Liver (tissue), 9 donors: Measurements from ENCODE around the gene NLGN1. TPM values are rescaled to one million over a fixed set of nuclear protein-coding genes. Genes with fewer than 3 reads are reported as not detected.

Experiments used
- DNase-seq: peaks from one replicate; pipeline ENCODE4 v3.0.0-alpha.2; 2017; ENCODE audit warnings: low spot score
- H3K27ac ChIP-seq, 2 donors: one replicate each; pipeline ENCODE4 v1.7.0; 2013; ENCODE audit warnings: inconsistent platforms in 2 of 2, low read length in 2 of 2, control low read depth in 1 of 2, low read depth in 1 of 2, mild to moderate bottlenecking in 1 of 2
- H3K27me3 ChIP-seq, 4 donors: one replicate each; pipeline versions ENCODE4 v1.6.1 to v1.7.0; 2013; ENCODE audit warnings: low read length in 3 of 4, inconsistent platforms in 1 of 4, mild to moderate bottlenecking in 1 of 4, moderate library complexity in 1 of 4; ENCODE audit not compliant: control insufficient read depth in 4 of 4, insufficient read depth in 4 of 4
- H3K36me3 ChIP-seq, 4 donors: one replicate each; pipeline versions ENCODE4 v1.6.1 to v1.7.0; 2013; ENCODE audit warnings: low read length in 3 of 4, mild to moderate bottlenecking in 3 of 4, low read depth in 1 of 4, moderate library complexity in 1 of 4; ENCODE audit not compliant: control insufficient read depth in 4 of 4, insufficient read depth in 3 of 4
- H3K4me1 ChIP-seq, 4 donors: one replicate each; pipeline versions ENCODE4 v1.6.1 to v1.7.0; 2013; ENCODE audit warnings: low read length in 3 of 4, mild to moderate bottlenecking in 3 of 4, moderate library complexity in 1 of 4; ENCODE audit not compliant: control insufficient read depth in 4 of 4, insufficient read depth in 4 of 4
- H3K4me3 ChIP-seq, 3 donors: one replicate each; pipeline versions ENCODE4 v1.6.1 to v1.7.0; 2013; ENCODE audit warnings: low read length in 3 of 3, control low read depth in 1 of 3, low read depth in 1 of 3, mild to moderate bottlenecking in 1 of 3
- H3K9ac ChIP-seq, 2 donors: one replicate each; pipeline ENCODE4 v1.7.0; 2013; ENCODE audit warnings: low read length in 2 of 2, mild to moderate bottlenecking in 2 of 2, moderate library complexity in 2 of 2, control low read depth in 1 of 2, low read depth in 1 of 2
- H3K9me3 ChIP-seq, 4 donors: one replicate each; pipeline versions ENCODE4 v1.6.1 to v1.7.0; 2013; ENCODE audit warnings: low read length in 3 of 4; ENCODE audit not compliant: control insufficient read depth in 4 of 4
- CTCF ChIP-seq: fragments of 150-350 bp; IDR thresholded peaks from 2 replicates; pipeline ENCODE4 v1.5.1; 2017; ENCODE audit warnings: improper control_type of control experiment, low read depth, low read length; ENCODE audit not compliant: missing input control
- EGR1 ChIP-seq, 2 donors: IDR thresholded peaks; 2 replicates each; pipeline ENCODE4 v1.6.1; 2016 to 2018; ENCODE audit warnings: antibody characterized with exemption in 2 of 2, low read depth in 2 of 2
- FOXA1 ChIP-seq: IDR thresholded peaks from 2 replicates; pipeline ENCODE4 v1.6.1; 2016; ENCODE audit warnings: antibody characterized with exemption
- FOXA2 ChIP-seq: IDR thresholded peaks from 2 replicates; pipeline ENCODE4 v1.6.1; 2016; ENCODE audit warnings: antibody characterized with exemption
- GABPA ChIP-seq, 2 donors: IDR thresholded peaks in 1 of 2; conservative IDR thresholded peaks in 1 of 2; 2 replicates each; pipeline ENCODE4 v1.6.1; 2016; ENCODE audit warnings: antibody characterized with exemption in 2 of 2, mild to moderate bottlenecking in 1 of 2, moderate library complexity in 1 of 2
- HNF4A ChIP-seq, 2 donors: conservative IDR thresholded peaks; 2 replicates each; pipeline ENCODE4 v1.6.1; 2016; ENCODE audit warnings: antibody characterized with exemption in 2 of 2, mild to moderate bottlenecking in 2 of 2
- HNF4G ChIP-seq: IDR thresholded peaks from 2 replicates; pipeline ENCODE4 v1.6.1; 2016; ENCODE audit warnings: antibody characterized with exemption
- MAX ChIP-seq: IDR thresholded peaks from 2 replicates; pipeline ENCODE4 v1.6.1; 2016; ENCODE audit warnings: antibody characterized with exemption
- NR2F2 ChIP-seq: IDR thresholded peaks from 2 replicates; pipeline ENCODE4 v1.6.1; 2016; ENCODE audit warnings: antibody characterized with exemption
- SP1 ChIP-seq: IDR thresholded peaks from 2 replicates; pipeline ENCODE4 v1.6.1; 2018; ENCODE audit warnings: antibody characterized with exemption, mild to moderate bottlenecking
- TAF1 ChIP-seq: conservative IDR thresholded peaks from 2 replicates; pipeline ENCODE4 v1.6.1; 2016; ENCODE audit warnings: antibody characterized with exemption, mild to moderate bottlenecking
- YY1 ChIP-seq: IDR thresholded peaks from 2 replicates; pipeline ENCODE4 v1.6.1; 2016; ENCODE audit warnings: antibody characterized with exemption, mild to moderate bottlenecking
- ZBTB33 ChIP-seq: IDR thresholded peaks from 2 replicates; pipeline ENCODE4 v1.6.1; 2016; ENCODE audit warnings: antibody characterized with exemption
- WGBS: extraction: QIAGEN DNeasy Blood & Tissue Kit; methylation state at CpG from one replicate; pipeline ENCODE4 v1.1.7; 2013; 5-methylcytosine and 5-hydroxymethylcytosine counted together
- polyA plus RNA-seq, 2 donors: library from polyadenylated mRNA; stranded (reverse) in 1 of 2; unstranded in 1 of 2; fragments of 200-250 nt in 1 of 2; fragments of >200 nt in 1 of 2; fragmentation: Nextera tagmentation in 1 of 2; extraction: Ambion mirVana in 1 of 2; gene quantifications; one replicate each; pipeline versions ENCODE4 v1.2.1 to v1.2.3, GENCODE V29; 2013 to 2015
- total RNA-seq, 2 donors: library from RNA; depleted of rRNA; stranded (reverse); fragments of >200 nt; gene quantifications; one replicate each; pipeline ENCODE4 v1.2.3, GENCODE V29; 2014
- TF ChIP-seq, protein P1 (sequence below): IDR thresholded peaks from 2 replicates; pipeline ENCODE4 v1.6.1; 2016; ENCODE audit warnings: antibody characterized with exemption
- donor health status: healthy.
- donor health status: healthy.
- donor health status: healthy.
- donor health status: healthy.
- donor health status: healthy.

The NLGN1 gene
- total and polyA plus RNA-seq, 4 donors = 0.02 to 0.67 (median 0.37) TPM; not detected in 1

DNA sequence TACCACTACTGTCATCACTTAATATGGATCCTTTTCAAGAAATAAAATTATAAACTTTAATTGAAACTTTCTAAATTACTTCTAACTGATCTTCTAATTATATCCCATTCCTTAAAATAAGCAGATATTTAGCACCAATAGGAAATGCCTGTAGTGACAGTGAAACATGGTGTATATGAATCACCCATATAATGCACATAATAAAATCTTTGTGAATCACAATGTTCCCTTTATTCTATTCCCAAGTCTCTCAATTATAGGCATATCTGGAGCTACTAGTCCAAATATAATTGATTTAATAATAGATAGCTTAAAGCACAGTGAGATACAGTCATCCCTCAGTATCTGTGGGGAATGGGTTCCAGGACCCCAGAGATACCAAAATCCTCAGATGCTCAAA lies 490.3 kb downstream of the NLGN1 start (continued):
- no peak for TF ChIP-seq CTCF
- no peak for TF ChIP-seq FOXA2
- TF ChIP-seq, protein P1, sequence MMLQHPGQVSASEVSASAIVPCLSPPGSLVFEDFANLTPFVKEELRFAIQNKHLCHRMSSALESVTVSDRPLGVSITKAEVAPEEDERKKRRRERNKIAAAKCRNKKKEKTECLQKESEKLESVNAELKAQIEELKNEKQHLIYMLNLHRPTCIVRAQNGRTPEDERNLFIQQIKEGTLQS = no peak
- no peak for TF ChIP-seq YY1
- TF ChIP-seq NR2F2 = no peak
- TF ChIP-seq TAF1 = no peak

DNA sequence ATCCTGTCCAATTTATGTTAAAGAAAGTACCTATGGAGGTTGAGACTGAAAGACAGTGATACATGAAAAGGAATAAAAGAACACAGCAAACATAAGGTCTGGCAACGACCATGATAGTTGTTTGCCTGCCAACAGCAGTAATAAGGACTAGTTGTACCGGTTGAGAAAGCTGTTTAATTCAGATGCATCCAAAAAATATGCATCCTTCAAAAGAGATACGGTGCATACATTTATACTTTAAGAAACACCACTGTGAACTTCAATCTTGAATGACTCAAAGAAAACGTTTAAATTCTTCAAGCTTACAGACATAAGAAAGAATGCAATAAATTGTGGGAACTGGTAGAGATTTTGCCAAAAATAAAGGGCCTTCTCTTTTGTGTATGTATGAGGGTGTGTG lies 492.1 kb downstream of the NLGN1 start:
- no peak overlapping the region for H3K9ac ChIP-seq
- WGBS = 60% methylated on average over 4 of the region's 4 CpGs
- no peaks in the 10 kb centered on the region for H3K4me1 ChIP-seq
- no peak overlapping the region for H3K27ac ChIP-seq
- H3K9me3 ChIP-seq = no peaks in the 10 kb centered on the region
- DNase-seq = no peak
- TF ChIP-seq GABPA (IDR thresholded peaks at IDR 0.05 in 1 of 2, conservative IDR thresholded peaks at IDR 0.05 in 1 of 2) (no peak), FOXA2 (no peak), ZBTB33 (no peak), EGR1 (IDR thresholded peaks at IDR 0.05; ENCODE audit: low read depth in 2 of 2) (no peak)
- H3K27me3 ChIP-seq = no peaks in the 10 kb centered on the region
- H3K36me3 ChIP-seq = no peaks in the 10 kb centered on the region
- no peak overlapping the region for H3K4me3 ChIP-seq

GRCh38 chr3:173890091-173890490 lies 492.5 kb downstream of the NLGN1 start:
- TF ChIP-seq HNF4A (conservative IDR thresholded peaks at IDR 0.05) (no peak), ZBTB33 (no peak), HNF4G (no peak), MAX (no peak), FOXA1 (no peak), FOXA2 (no peak), YY1 (no peak), SP1 (no peak)
- TF ChIP-seq, protein P1 = no peak
- Histone ChIP-seq H3K36me3 (no peaks in the 10 kb centered on the region), H3K9me3 (no peaks in the 10 kb centered on the region), H3K9ac (no peak overlapping the region), H3K27ac (no peak overlapping the region), H3K4me3 (no peak overlapping the region), H3K4me1 (no peaks in the 10 kb centered on the region), H3K27me3 (no peaks in the 10 kb centered on the region)
- no peak for DNase-seq
- WGBS = 80% methylated on average over 4 of the region's 4 CpGs
